HG02571 (cell line): ENCODE data around the gene FHIT.
"Not testable (repeated sequence)": the region's sequence is repeated elsewhere in the genome, so short reads cannot be mapped to it uniquely, and the experiment has no call there.

Source experiments
- ATAC-seq: cut with Tn5 transposase; IDR thresholded peaks from one replicate; pipeline ENCODE4 v1.9.1; 2021; ENCODE audit warnings: mild to moderate bottlenecking, moderate library complexity; ENCODE audit not compliant: unreplicated experiment

FHIT gene

GRCh38 chr3:60737633-60738399 lies 513.4 kb downstream of the FHIT start:
- no peak for ATAC-seq

GRCh38 chr3:60730371-60730770 lies 520.9 kb downstream of the FHIT start:
- no peak for ATAC-seq

- ATAC-seq = no peak
Observed at GRCh38 chr3:60729056-60729455, 522.2 kb downstream of the FHIT start.

GRCh38 chr3:60728006-60728405 lies 523.2 kb downstream of the FHIT start:
- ATAC-seq = no peak

GRCh38 chr3:60720736-60721135 lies 530.5 kb downstream of the FHIT start:
- ATAC-seq = no peak

- ATAC-seq = no peak
Observed at GRCh38 chr3:60716573-60716972, 534.7 kb downstream of the FHIT start.

GRCh38 chr3:60708191-60708975 lies 542.9 kb downstream of the FHIT start:
- ATAC-seq = no peak

- ATAC-seq = no peak
Observed at GRCh38 chr3:60707452-60708020, 543.7 kb downstream of the FHIT start.

GRCh38 chr3:60703956-60704736 lies 547.1 kb downstream of the FHIT start:
- no peak for ATAC-seq

GRCh38 chr3:60703008-60703407 lies 548.2 kb downstream of the FHIT start:
- no peak for ATAC-seq

GRCh38 chr3:60698117-60698516 lies 553.1 kb downstream of the FHIT start:
- ATAC-seq = no peak

- no peak for ATAC-seq
Observed at GRCh38 chr3:60697132-60697531, 554.1 kb downstream of the FHIT start.

- ATAC-seq = no peak
Observed at GRCh38 chr3:60696428-60697125, 554.7 kb downstream of the FHIT start.

- no peak for ATAC-seq
Observed at GRCh38 chr3:60675424-60675823, 575.8 kb downstream of the FHIT start.

- ATAC-seq = no peak
Observed at GRCh38 chr3:60674870-60675269, 576.4 kb downstream of the FHIT start.

GRCh38 chr3:60673123-60673522 lies 578.1 kb downstream of the FHIT start:
- no peak for ATAC-seq

GRCh38 chr3:60672337-60672736 lies 578.9 kb downstream of the FHIT start:
- not testable (repeated sequence) for ATAC-seq

- ATAC-seq = no peak
Observed at GRCh38 chr3:60669636-60670035, 581.6 kb downstream of the FHIT start.

GRCh38 chr3:60660026-60660425 lies 591.2 kb downstream of the FHIT start:
- ATAC-seq = no peak

GRCh38 chr3:60659098-60659497 lies 592.2 kb downstream of the FHIT start:
- no peak for ATAC-seq

GRCh38 chr3:60657972-60658371 lies 593.3 kb downstream of the FHIT start:
- ATAC-seq = no peak
